ENCODE measurements around the gene ZNF561.
A peak's percentile ranks its signal among the peaks of the same experiment; 100 is the strongest.
"Not testable (repeated sequence)": the region's sequence is repeated elsewhere in the genome, so short reads cannot be mapped to it uniquely, and the experiment has no call there.

Gene ZNF561

GRCh38 chr19:9621156-9622037 lies at the start of gene ZNF561:
Gene ZNF561 (minus strand): TSS chr19:9621232. CDS start chr19:9619456, 1,776 bp downstream.
- DNase-seq (ENCODE audit: low read depth in 4 of 4, low spot score in 1 of 4) = peak; percentile 66 to 80 (median 73)

DNA sequence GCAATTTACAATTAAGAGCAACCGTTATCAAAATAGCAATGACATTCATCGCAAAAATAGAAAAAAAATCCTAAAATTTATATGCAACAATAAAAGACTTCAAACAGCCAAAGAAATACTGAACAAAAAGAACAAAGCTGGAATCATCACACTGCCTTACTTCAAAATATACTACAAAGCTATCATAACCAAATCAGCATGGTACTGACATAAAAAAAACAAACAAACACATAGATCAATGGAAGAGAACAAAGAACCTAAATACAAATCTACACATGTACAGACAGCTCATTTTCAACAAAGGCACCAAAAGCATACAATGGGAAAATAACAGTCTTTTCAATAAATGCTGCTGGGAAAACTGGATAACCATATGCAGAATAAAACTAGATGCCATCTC lies 47.5 kb upstream of the ZNF561 start:
- no peak for DNase-seq (ENCODE audit: low read depth in 4 of 4, low spot score in 1 of 4)

GRCh38 chr19:9667898-9668297 lies 46.9 kb upstream of the ZNF561 start:
- DNase-seq (ENCODE audit: low read depth in 4 of 4, low spot score in 1 of 4) = no peak

- no peak for DNase-seq (ENCODE audit: low read depth in 4 of 4, low spot score in 1 of 4)
Observed at GRCh38 chr19:9658769-9659168, 37.7 kb upstream of the ZNF561 start.

DNA sequence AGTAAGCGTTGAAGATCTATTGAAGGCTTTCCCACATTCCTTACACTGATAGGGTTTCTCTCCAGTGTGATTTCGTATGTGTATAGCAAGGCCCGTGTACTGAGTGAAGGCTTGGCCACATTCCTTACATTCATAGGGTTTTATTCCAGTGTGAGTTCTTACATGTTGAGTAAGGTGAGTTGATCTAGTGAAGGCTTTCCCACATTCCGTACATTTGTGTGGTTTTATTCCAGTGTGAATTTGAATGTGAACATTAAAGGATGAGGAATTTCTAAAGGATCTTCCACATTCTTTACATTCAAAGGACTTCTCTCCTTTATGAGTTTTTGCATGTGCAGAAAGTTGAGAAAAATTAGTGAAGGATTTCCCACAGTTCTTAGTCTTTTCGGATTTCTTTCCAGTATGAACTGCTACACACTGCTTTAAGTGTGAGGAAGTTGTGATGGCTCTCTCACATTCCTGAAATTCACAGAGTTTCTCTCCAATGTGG lies 32.1 kb upstream of the ZNF561 start:
- DNase-seq (ENCODE audit: low read depth in 4 of 4, low spot score in 1 of 4) = not testable (repeated sequence)

GRCh38 chr19:9651464-9651863 lies 30.4 kb upstream of the ZNF561 start:
- DNase-seq (ENCODE audit: low read depth in 4 of 4, low spot score in 1 of 4) = not testable (repeated sequence)

GRCh38 chr19:9650345-9650744 lies 29.3 kb upstream of the ZNF561 start:
- DNase-seq (ENCODE audit: low read depth in 4 of 4, low spot score in 1 of 4) = no peak

DNA sequence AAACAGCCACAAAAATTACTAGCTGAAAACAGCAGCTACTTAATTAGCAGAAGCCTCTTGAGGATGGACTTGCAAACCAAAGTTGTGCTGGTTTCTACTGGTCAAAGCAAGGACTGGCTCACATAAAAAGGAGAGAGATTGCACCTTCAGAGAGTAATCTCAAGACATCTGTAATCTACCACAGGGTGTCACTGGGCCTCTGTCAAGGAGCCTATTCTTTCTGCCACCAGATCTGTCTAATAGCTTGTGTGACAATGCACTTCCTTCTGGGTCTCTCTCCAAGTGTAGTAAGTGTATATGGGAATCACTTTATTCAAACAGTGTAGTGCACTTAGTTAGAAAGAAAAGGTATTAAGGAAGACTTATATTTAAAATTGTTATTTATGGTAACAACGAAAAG lies 24.4 kb upstream of the ZNF561 start:
- DNase-seq (ENCODE audit: low read depth in 4 of 4, low spot score in 1 of 4) = no peak

DNA sequence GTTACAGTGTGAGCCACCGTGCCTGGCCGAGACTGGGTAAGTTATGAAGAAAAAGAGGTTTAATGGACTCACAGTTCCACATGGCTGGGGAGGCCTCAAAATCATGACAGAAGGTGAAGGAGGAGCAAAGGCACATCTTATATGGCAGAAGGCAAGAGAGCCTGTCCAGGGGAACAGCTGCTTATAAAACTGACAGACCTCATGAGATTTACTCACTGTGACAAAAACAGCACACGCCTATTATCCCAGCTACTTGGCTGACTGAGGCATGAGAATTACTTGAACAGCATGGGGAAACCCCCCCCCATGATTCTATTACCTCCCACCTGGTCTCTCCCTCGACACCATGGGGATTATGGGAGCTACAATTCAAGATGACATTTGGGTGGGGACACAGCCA lies 23.4 kb upstream of the ZNF561 start:
- no peak for DNase-seq (ENCODE audit: low read depth in 4 of 4, low spot score in 1 of 4)

- no peak for DNase-seq (ENCODE audit: low read depth in 4 of 4, low spot score in 1 of 4)
Observed at GRCh38 chr19:9641810-9642209, 20.8 kb upstream of the ZNF561 start.

DNA sequence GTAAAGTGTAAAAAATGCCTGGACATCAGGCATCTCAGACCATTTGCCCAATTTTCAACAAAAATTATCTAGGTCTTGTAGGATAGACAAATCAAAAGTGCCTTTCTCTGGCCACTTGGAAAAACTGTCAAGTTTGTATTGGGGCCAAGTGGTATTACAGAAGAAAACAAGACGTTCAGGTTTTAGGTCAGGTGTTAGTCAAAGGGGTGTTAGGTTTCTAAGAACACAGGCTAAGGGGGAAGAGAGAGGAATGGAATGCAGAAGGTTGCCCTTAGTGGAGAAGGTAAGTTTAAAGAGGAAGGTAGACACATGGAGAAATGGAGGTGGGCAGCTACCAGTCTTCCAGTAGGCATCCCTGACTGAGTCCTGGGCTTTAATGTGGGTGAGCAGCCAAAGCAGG lies 19.9 kb upstream of the ZNF561 start:
- no peak for DNase-seq (ENCODE audit: low read depth in 4 of 4, low spot score in 1 of 4)

GRCh38 chr19:9636018-9636417 lies 15.0 kb upstream of the ZNF561 start:
- no peak for DNase-seq (ENCODE audit: low read depth in 4 of 4, low spot score in 1 of 4)

DNA sequence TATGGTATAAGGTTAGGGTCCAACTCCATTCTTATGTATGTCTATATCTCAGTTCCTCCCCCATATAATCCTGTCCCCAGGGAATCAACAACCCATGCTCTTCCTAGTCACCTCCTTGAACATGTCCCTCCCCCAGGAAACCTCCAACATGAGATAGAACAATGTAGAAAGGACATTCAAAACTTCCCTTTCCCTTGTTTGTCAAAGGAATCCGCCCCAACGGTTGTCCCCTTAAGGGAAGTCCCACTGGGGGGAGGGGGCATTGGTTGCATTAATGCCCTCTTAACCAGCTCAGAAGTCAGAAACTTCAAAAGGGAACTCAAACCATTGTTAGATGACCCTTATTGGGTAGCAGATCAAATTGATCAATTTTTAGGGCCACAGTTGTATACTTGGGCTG lies 6.8 kb upstream of the ZNF561 start:
- DNase-seq (ENCODE audit: low read depth in 4 of 4, low spot score in 1 of 4) = no peak

DNA sequence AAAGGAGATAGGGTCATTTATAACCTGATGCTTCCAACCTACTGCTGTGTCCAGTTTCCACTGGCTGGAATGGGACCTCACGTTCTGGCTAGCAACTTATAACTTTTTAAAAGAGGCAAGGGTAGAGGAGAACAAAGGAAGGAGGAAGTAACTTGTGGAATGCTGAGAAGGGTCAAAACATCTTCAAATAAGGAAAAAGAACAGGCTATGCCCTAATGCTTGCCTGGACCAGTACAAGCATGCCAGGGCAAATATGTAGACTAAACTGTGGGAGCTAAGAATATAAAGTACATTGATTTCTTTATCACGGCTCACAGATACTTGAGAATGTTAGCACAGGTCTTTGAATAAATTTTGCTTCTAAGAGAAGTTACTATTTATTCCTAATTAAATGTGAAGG lies 1.5 kb upstream of the ZNF561 start:
- no peak for DNase-seq (ENCODE audit: low read depth in 4 of 4, low spot score in 1 of 4)

GRCh38 chr19:9620842-9621155 lies 233 bp downstream of the ZNF561 start:
- DNase-seq (ENCODE audit: low read depth in 4 of 4, low spot score in 1 of 4) = no peak

GRCh38 chr19:9615844-9616243 lies 5.2 kb downstream of the ZNF561 start:
- DNase-seq (ENCODE audit: low read depth in 4 of 4, low spot score in 1 of 4) = no peak

- DNase-seq (ENCODE audit: low read depth in 4 of 4, low spot score in 1 of 4) = no peak
Observed at GRCh38 chr19:9610484-9611113, 10.4 kb downstream of the ZNF561 start.

DNA sequence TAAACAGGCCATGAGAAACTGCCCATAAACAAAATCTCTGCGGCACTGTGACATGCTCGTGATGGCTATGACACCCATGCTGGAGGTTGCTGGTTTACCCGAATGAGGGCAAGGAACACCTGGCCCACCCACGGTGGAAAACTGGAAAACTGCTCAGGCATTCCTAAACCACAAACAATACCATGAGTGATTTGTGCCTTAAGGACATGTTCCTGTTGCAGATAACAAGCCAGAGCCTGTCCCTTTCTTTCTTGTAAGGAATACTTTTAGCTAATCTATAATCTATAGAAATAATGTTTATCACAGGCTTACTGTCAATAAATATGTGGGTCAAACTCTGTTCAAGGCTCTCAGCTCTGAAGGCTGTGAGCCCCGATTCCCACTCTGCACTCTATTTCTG lies 12.1 kb downstream of the ZNF561 start:
- no peak for DNase-seq (ENCODE audit: low read depth in 4 of 4, low spot score in 1 of 4)

DNA sequence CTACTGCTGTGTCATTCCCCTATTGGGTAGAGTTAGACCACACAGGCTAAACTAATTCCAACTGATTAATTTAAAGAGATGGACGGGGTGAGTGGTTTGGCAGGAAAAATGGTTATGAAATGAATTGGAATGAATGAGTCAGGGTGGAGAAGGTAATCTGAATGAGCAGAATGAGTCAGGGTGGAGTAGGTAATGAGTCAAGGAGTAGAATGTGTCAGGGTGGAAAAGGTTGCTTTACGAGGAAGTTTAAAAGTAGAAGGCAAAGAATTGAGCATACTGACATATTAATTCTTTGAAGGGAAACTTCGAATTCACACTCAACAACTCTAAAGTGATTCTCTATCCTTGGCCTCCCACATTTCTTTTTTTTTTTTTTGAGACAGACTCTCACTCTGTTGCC lies 24.0 kb downstream of the ZNF561 start:
- no peak for DNase-seq (ENCODE audit: low read depth in 4 of 4, low spot score in 1 of 4)

GRCh38 chr19:9586764-9587163 lies 34.3 kb downstream of the ZNF561 start:
- DNase-seq (ENCODE audit: low read depth in 4 of 4, low spot score in 1 of 4) = peak; percentile 47 to 65 (median 62)

- peak; percentile 66 to 79 (median 72) for DNase-seq (ENCODE audit: low read depth in 4 of 4, low spot score in 1 of 4)
Observed at GRCh38 chr19:9584073-9584833, 36.8 kb downstream of the ZNF561 start, which contains the start of gene ZNF121. Gene ZNF121 (minus strand): TSS chr19:9584504. CDS start chr19:9568097, 16,407 bp downstream.

Data from stimulated activated CD4-positive, alpha-beta T cell treated with anti-CD3 and anti-CD28 coated beads, Interleukin-1b, Interleukin-23, amount 100 ng/mL, for 24 hours (primary cell).